ENCODE data around the gene TBX1. TPM values are rescaled to one million over a fixed set of nuclear protein-coding genes. Genes with fewer than 3 reads are reported as not detected.

The TBX1 gene
- polyA plus RNA-seq, 1 experiment: not detected

GRCh38 chr22:19745155-19746101 is 15.2 kb upstream of the TBX1 start:
- POLR2A ChIA-PET: no interaction called here
- no peak for DNase-seq (ENCODE audit: low read depth)
- no peak overlapping the region for H3K4me3 ChIP-seq (ENCODE audit: low read depth, low read length)
- peaks cover 4% of the 10 kb centered on the region for H3K27me3 ChIP-seq (ENCODE audit: control insufficient read depth, insufficient read depth, low read length)
- CTCF ChIA-PET: interaction anchor here (1.2 to 9.0 kb wide), 3 partner anchors 11 to 165 kb away, joined by 3 to 49 read pairs (median 9); no protein-coding TSS in a partner anchor
- H3K36me3 ChIP-seq (ENCODE audit: control insufficient read depth, insufficient read depth, low read length): no peaks in the 10 kb centered on the region
- no peak for TF ChIP-seq CTCF (IDR thresholded peaks at IDR 0.05; ENCODE audit: insufficient read depth, low read depth, low read length)

- CTCF ChIA-PET: interaction anchor here (0.6 to 9.0 kb wide), 3 partner anchors 16 to 163 kb away, joined by 5 to 49 read pairs (median 9); no protein-coding TSS in a partner anchor
- Histone ChIP-seq H3K36me3 (ENCODE audit: control insufficient read depth, insufficient read depth, low read length) (no peaks in the 10 kb centered on the region), H3K27me3 (ENCODE audit: control insufficient read depth, insufficient read depth, low read length) (peaks cover 4% of the 10 kb centered on the region), H3K4me3 (ENCODE audit: low read depth, low read length) (no peak overlapping the region)
- no peak for DNase-seq (ENCODE audit: low read depth)
- TF ChIP-seq CTCF (IDR thresholded peaks at IDR 0.05; ENCODE audit: insufficient read depth, low read depth, low read length): no peak
- POLR2A ChIA-PET: no interaction called here
These were observed 13.9 kb upstream of the TBX1 start for GRCh38 chr22:19746726-19747125.

- peaks cover 4% of the 10 kb centered on the region for H3K27me3 ChIP-seq (ENCODE audit: control insufficient read depth, insufficient read depth, low read length)
- POLR2A ChIA-PET: no interaction called here
- CTCF ChIA-PET: interaction anchor here (9.0 kb wide), 1 partner anchor 17 kb away, joined by 49 read pairs; no protein-coding TSS in a partner anchor
- H3K36me3 ChIP-seq (ENCODE audit: control insufficient read depth, insufficient read depth, low read length): no peaks in the 10 kb centered on the region
- DNase-seq (ENCODE audit: low read depth): no peak
- TF ChIP-seq CTCF (IDR thresholded peaks at IDR 0.05; ENCODE audit: insufficient read depth, low read depth, low read length): no peak
- H3K4me3 ChIP-seq (ENCODE audit: low read depth, low read length): no peak overlapping the region
These were observed 13.0 kb upstream of the TBX1 start for GRCh38 chr22:19747551-19747950.

- no peak for TF ChIP-seq CTCF (IDR thresholded peaks at IDR 0.05; ENCODE audit: insufficient read depth, low read depth, low read length)
- DNase-seq (ENCODE audit: low read depth): no peak
- POLR2A ChIA-PET: no interaction called here
- CTCF ChIA-PET: interaction anchor here (9.0 kb wide), 1 partner anchor 17 kb away, joined by 49 read pairs; no protein-coding TSS in a partner anchor
- Histone ChIP-seq H3K27me3 (ENCODE audit: control insufficient read depth, insufficient read depth, low read length) (peaks cover 4% of the 10 kb centered on the region), H3K36me3 (ENCODE audit: control insufficient read depth, insufficient read depth, low read length) (no peaks in the 10 kb centered on the region), H3K4me3 (ENCODE audit: low read depth, low read length) (no peak overlapping the region)
These were observed 12.4 kb upstream of the TBX1 start for GRCh38 chr22:19748139-19748538.

GRCh38 chr22:19748991-19749664 is 11.4 kb upstream of the TBX1 start:
- no peaks in the 10 kb centered on the region for H3K36me3 ChIP-seq (ENCODE audit: control insufficient read depth, insufficient read depth, low read length)
- no peak overlapping the region for H3K4me3 ChIP-seq (ENCODE audit: low read depth, low read length)
- ChIA-PET CTCF (interaction anchor here (0.7 kb wide), 1 partner anchor 9 kb away, joined by 3 read pairs; no protein-coding TSS in a partner anchor), POLR2A (no interaction called here)
- no peak for TF ChIP-seq CTCF (IDR thresholded peaks at IDR 0.05; ENCODE audit: insufficient read depth, low read depth, low read length)
- peaks cover 12% of the 10 kb centered on the region for H3K27me3 ChIP-seq (ENCODE audit: control insufficient read depth, insufficient read depth, low read length)
- no peak for DNase-seq (ENCODE audit: low read depth)

Measured in BJ (cell line).